ENCODE results near the gene COX17.

DNA sequence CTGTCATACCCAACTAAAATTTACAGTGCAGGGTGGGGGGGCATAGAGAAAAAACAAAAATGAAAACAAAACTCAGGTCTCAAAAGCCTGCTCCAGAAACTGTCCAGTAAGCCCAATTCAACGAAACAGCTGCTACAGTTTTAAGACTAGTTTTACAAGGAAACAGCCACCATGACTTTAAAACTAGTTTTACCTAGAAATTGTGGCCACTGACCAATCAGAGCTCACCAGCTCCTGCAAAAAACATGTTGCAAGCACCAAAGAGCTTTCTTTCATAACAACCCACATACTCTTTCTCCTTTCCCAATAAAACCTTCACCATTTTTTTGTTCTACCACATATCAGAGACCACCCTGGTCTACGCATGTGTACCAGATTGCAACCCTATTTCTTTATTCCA, 18.3 kb upstream of the COX17 start:
- TF ChIP-seq POLR2A (IDR thresholded peaks at IDR 0.05) = no peak
- TF ChIP-seq, protein P1, sequence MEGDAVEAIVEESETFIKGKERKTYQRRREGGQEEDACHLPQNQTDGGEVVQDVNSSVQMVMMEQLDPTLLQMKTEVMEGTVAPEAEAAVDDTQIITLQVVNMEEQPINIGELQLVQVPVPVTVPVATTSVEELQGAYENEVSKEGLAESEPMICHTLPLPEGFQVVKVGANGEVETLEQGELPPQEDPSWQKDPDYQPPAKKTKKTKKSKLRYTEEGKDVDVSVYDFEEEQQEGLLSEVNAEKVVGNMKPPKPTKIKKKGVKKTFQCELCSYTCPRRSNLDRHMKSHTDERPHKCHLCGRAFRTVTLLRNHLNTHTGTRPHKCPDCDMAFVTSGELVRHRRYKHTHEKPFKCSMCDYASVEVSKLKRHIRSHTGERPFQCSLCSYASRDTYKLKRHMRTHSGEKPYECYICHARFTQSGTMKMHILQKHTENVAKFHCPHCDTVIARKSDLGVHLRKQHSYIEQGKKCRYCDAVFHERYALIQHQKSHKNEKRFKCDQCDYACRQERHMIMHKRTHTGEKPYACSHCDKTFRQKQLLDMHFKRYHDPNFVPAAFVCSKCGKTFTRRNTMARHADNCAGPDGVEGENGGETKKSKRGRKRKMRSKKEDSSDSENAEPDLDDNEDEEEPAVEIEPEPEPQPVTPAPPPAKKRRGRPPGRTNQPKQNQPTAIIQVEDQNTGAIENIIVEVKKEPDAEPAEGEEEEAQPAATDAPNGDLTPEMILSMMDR (IDR thresholded peaks at IDR 0.05) = no peak
